ENCODE measurements around the gene PPL.

DNA sequence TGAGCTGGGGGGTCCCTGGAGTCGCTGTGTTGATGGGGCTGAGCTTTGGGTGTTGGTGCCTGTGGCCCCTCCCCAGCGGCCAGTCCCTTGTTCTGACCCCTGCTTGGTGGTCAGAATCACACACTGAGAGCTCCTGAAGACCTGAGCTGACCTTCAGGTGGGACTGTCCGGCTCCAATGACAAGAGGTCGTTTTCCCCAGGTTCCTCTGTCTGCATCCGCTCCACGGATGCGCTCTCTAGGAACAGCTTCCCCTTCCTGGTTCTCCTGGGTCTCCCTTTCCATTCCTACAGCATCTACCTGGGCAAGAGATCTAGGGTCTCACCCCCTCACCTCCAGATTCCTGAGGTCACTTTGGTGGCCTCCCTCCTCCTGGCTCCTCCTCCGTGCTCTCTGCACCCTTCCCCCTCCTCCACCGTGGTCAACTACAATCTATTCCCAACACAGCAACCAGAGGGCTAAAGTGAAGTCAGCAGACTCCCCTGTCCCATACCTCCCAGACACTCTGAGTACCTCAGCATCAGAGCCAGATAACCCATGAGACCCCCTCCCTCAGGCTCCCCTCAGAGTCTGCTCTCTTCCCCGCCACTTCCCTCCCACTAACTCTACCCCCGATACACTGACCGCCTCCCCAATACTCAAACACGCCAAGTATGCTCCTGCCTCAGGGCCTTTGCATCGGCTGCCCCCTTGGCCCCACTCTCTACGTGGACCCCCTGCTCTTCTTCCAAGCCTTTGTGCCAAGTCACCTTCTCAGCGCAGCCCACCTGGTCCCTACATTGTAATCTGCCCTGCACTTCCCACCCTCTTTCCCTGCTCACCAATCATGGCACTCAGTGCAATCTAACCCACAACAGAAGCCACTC is 12.2 kb upstream of the PPL start:
- TF ChIP-seq, protein P1, sequence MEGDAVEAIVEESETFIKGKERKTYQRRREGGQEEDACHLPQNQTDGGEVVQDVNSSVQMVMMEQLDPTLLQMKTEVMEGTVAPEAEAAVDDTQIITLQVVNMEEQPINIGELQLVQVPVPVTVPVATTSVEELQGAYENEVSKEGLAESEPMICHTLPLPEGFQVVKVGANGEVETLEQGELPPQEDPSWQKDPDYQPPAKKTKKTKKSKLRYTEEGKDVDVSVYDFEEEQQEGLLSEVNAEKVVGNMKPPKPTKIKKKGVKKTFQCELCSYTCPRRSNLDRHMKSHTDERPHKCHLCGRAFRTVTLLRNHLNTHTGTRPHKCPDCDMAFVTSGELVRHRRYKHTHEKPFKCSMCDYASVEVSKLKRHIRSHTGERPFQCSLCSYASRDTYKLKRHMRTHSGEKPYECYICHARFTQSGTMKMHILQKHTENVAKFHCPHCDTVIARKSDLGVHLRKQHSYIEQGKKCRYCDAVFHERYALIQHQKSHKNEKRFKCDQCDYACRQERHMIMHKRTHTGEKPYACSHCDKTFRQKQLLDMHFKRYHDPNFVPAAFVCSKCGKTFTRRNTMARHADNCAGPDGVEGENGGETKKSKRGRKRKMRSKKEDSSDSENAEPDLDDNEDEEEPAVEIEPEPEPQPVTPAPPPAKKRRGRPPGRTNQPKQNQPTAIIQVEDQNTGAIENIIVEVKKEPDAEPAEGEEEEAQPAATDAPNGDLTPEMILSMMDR (IDR thresholded peaks at IDR 0.05) = no peak
- no peak for TF ChIP-seq POLR2A (IDR thresholded peaks at IDR 0.05)

Data from heart left ventricle (tissue), 13 donors.